GM23338 (cell line): ENCODE results near the gene EEF1AKMT4. TPM values are rescaled to one million over a fixed set of nuclear protein-coding genes. Genes with fewer than 3 reads are reported as not detected.

Source experiments
- ATAC-seq: fragments of 200-7000 bp; cut with Tn5 transposase; 3 replicates; pipeline ENCODE4 v1.9.1; 2020
- DNase-seq: peaks from one replicate; pipeline ENCODE4 v3.0.0-alpha.2; 2015; ENCODE audit warnings: low spot score
- H2AFZ ChIP-seq: fragments of 200-600 bp; sonication (generic); 2 replicates; pipeline ENCODE4 v1.8.0; 2016; ENCODE audit warnings: antibody characterized with exemption, mild to moderate bottlenecking, moderate library complexity
- H3F3A ChIP-seq: fragments of 200-600 bp; sonication (generic); replicated peaks from 2 replicates; pipeline ENCODE4 v1.8.0; 2017; ENCODE audit warnings: antibody characterized with exemption, mixed run types, low read depth
- H3K27ac ChIP-seq: fragments of 200-600 bp; sonication (generic); 2 replicates; pipeline ENCODE4 v1.6.1; 2016; ENCODE audit warnings: low read depth
- H3K27me3 ChIP-seq: fragments of 200-600 bp; sonication (generic); 2 replicates; pipeline ENCODE4 v1.8.0; 2016; ENCODE audit warnings: mild to moderate bottlenecking, mixed run types, moderate library complexity; ENCODE audit not compliant: insufficient read depth
- H3K36me3 ChIP-seq: fragments of 200-600 bp; sonication (generic); 2 replicates; pipeline ENCODE4 v1.8.0; 2016; ENCODE audit warnings: mild to moderate bottlenecking; ENCODE audit not compliant: insufficient read depth
- H3K4me1 ChIP-seq: fragments of 200-600 bp; sonication (generic); 2 replicates; pipeline ENCODE4 v1.8.0; 2016; ENCODE audit warnings: mild to moderate bottlenecking, moderate library complexity; ENCODE audit not compliant: insufficient read depth
- H3K4me2 ChIP-seq: fragments of 200-600 bp; sonication (generic); 2 replicates; pipeline ENCODE4 v1.7.1; 2017; ENCODE audit warnings: mixed run types
- H3K4me3 ChIP-seq: fragments of 200-600 bp; sonication (generic); 2 replicates; pipeline ENCODE4 v1.6.1; 2016; ENCODE audit warnings: mixed run types
- H3K79me2 ChIP-seq: fragments of 200-600 bp; sonication (generic); replicated peaks from 2 replicates; pipeline ENCODE4 v1.8.0; 2017; ENCODE audit warnings: mild to moderate bottlenecking; ENCODE audit not compliant: insufficient read depth
- H3K9me2 ChIP-seq: fragments of 200-600 bp; sonication (generic); 2 replicates; pipeline ENCODE4 v1.8.0; 2017; ENCODE audit not compliant: insufficient read depth
- H4K20me1 ChIP-seq: fragments of 200-600 bp; sonication (generic); replicated peaks from 2 replicates; pipeline ENCODE4 v1.8.0; 2017; ENCODE audit warnings: mild to moderate bottlenecking; ENCODE audit not compliant: insufficient read depth
- H3K27ac Mint-ChIP-seq: 2 replicates; pipeline ENCODE4 v1.8.0; 2020; ENCODE audit warnings: inconsistent platforms, mild to moderate bottlenecking, moderate library complexity, mixed read lengths
- H3K27me3 Mint-ChIP-seq: 3 replicates; pipeline ENCODE4 v1.8.0; 2022; ENCODE audit warnings: low read depth, mild to moderate bottlenecking, moderate library complexity, mixed read lengths, inconsistent platforms; ENCODE audit not compliant: insufficient read depth, poor library complexity
- H3K36me3 Mint-ChIP-seq: 3 replicates; pipeline ENCODE4 v1.8.0; 2021; ENCODE audit warnings: low read depth, mild to moderate bottlenecking, inconsistent platforms, moderate library complexity, mixed read lengths
- H3K4me1 Mint-ChIP-seq: 3 replicates; pipeline ENCODE4 v1.8.0; 2020; ENCODE audit warnings: mild to moderate bottlenecking, inconsistent platforms, mixed read lengths
- H3K4me3 Mint-ChIP-seq: 3 replicates; pipeline ENCODE4 v1.8.0; 2021; ENCODE audit warnings: moderate library complexity, mild to moderate bottlenecking, inconsistent platforms, mixed read lengths
- H3K9me3 Mint-ChIP-seq: 3 replicates; pipeline ENCODE4 v1.8.0; 2020; ENCODE audit warnings: moderate library complexity, mild to moderate bottlenecking, inconsistent platforms, mixed read lengths
- CREB1 ChIP-seq: fragments of 250-450 bp; sonication (Bioruptor Pico); IDR thresholded peaks from 2 replicates; pipeline ENCODE4 v1.5.0; 2020; ENCODE audit warnings: low read depth, mild to moderate bottlenecking, moderate library complexity
- EZH2 ChIP-seq: fragments of 200-600 bp; sonication (generic); IDR thresholded peaks from one replicate; pipeline ENCODE4 v1.8.0; 2017; ENCODE audit warnings: antibody characterized with exemption, mild to moderate bottlenecking, low read depth; ENCODE audit not compliant: unreplicated experiment
- EZH2phosphoT487 ChIP-seq: fragments of 200-600 bp; sonication (generic); IDR thresholded peaks from one replicate; pipeline ENCODE4 v1.8.1; 2018; ENCODE audit warnings: antibody characterized with exemption; ENCODE audit not compliant: unreplicated experiment
- JUNB ChIP-seq: IDR thresholded peaks from one replicate; pipeline ENCODE4 v1.6.1; 2016; ENCODE audit warnings: antibody characterized with exemption; ENCODE audit not compliant: unreplicated experiment
- NANOG ChIP-seq: IDR thresholded peaks from 2 replicates; pipeline ENCODE4 v1.6.1; 2016; ENCODE audit warnings: antibody characterized with exemption, borderline replicate concordance
- STAT1 ChIP-seq: IDR thresholded peaks from one replicate; pipeline ENCODE4 v1.6.1; 2016; ENCODE audit warnings: antibody characterized with exemption; ENCODE audit not compliant: unreplicated experiment
- ZNF331 ChIP-seq: fragments of 250-450 bp; sonication (Bioruptor Pico); IDR thresholded peaks from 2 replicates; pipeline ENCODE4 v1.5.0; 2020; ENCODE audit warnings: low read depth, mild to moderate bottlenecking, moderate library complexity
- ZNF462 ChIP-seq: fragments of 250-450 bp; sonication (Bioruptor Pico); IDR thresholded peaks from 2 replicates; pipeline ENCODE4 v1.5.0; 2020; ENCODE audit warnings: mild to moderate bottlenecking, moderate library complexity
- polyA plus RNA-seq: library from polyadenylated mRNA; unstranded; fragments of >200 nt; fragmentation: Nextera tagmentation; extraction: Ambion mirVana; gene quantifications from 2 replicates; pipeline ENCODE4 v1.2.1, GENCODE V29; 2016
- total RNA-seq: library from RNA; depleted of rRNA; stranded (reverse); fragments of >200 nt; shearing (Covaris generic); gene quantifications from 2 replicates; pipeline ENCODE4 v1.2.3, GENCODE V29; 2014

EEF1AKMT4 gene
- total and polyA plus RNA-seq, 2 experiments from 2014 or later: 12.9 to 14.3 TPM

- no peak for TF ChIP-seq JUNB
- no peak for TF ChIP-seq ZNF331
- no peak for TF ChIP-seq STAT1
- no peak for TF ChIP-seq CREB1 (CRISPR knock-in tag)
Measured at GRCh38 chr3:184230081-184230602, 19.3 kb upstream of the EEF1AKMT4 start (continued).

- H2AFZ ChIP-seq: peak overlapping the region; percentile 43; the same call in 1 of the 2 replicates
- H3K4me1 ChIP-seq: no peaks in the 10 kb centered on the region
- TF ChIP-seq EZH2: peak; percentile 85
- peak; percentile 11 for TF ChIP-seq EZH2phosphoT487
- TF ChIP-seq NANOG: no peak
- no peaks in the 10 kb centered on the region for H3K9me2 ChIP-seq
- Mint-ChIP-seq H3K27me3 (peaks cover 58% of the 10 kb centered on the region), H3K4me3 (peak overlapping the region; percentile 53), H3K4me1 (peaks cover 7% of the 10 kb centered on the region), H3K27ac (no peak overlapping the region), H3K36me3 (no peaks in the 10 kb centered on the region; the same call in 2 of the 3 replicates), H3K9me3 (no peaks in the 10 kb centered on the region; the same call in 2 of the 3 replicates)
- H4K20me1 ChIP-seq: 0 out of 2 replicates have a peak, but pooled peaks cover 6% of the 10 kb centered on the region
- no peak overlapping the region for H3K27ac ChIP-seq
- no peaks in the 10 kb centered on the region for H3F3A ChIP-seq
- no peaks in the 10 kb centered on the region for H3K79me2 ChIP-seq
- DNase-seq (peak; percentile 65), ATAC-seq (peak; percentile 18)
- no peaks in the 10 kb centered on the region for H3K36me3 ChIP-seq
- peak overlapping the region; percentile 63 for H3K4me3 ChIP-seq
- H3K4me2 ChIP-seq: peak overlapping the region; percentile 90
- H3K27me3 ChIP-seq: peaks cover 78% of the 10 kb centered on the region
Measured at GRCh38 chr3:184230603-184231528, 18.6 kb upstream of the EEF1AKMT4 start.

GRCh38 chr3:184231671-184232070, 17.8 kb upstream of the EEF1AKMT4 start:
- DNase-seq (no peak), ATAC-seq (no peak)
- 0 out of 2 replicates have a peak, but pooled peaks cover 6% of the 10 kb centered on the region for H4K20me1 ChIP-seq

More at GRCh38 chr3:184231671-184232070, 17.8 kb upstream of the EEF1AKMT4 start:
- TF ChIP-seq ZNF462 (CRISPR knock-in tag) (no peak), JUNB (no peak)
- Histone ChIP-seq H2AFZ (no peak overlapping the region), H3K4me2 (no peak overlapping the region), H3K9me2 (no peaks in the 10 kb centered on the region), H3K4me3 (no peak overlapping the region), H3F3A (no peaks in the 10 kb centered on the region), H3K27ac (no peak overlapping the region), H3K36me3 (no peaks in the 10 kb centered on the region), H3K27me3 (peaks cover 75% of the 10 kb centered on the region), H3K79me2 (no peaks in the 10 kb centered on the region), H3K4me1 (no peaks in the 10 kb centered on the region)
- peaks cover 58% of the 10 kb centered on the region for H3K27me3 Mint-ChIP-seq
- peaks cover 9% of the 10 kb centered on the region for H3K4me1 Mint-ChIP-seq
- H3K9me3 Mint-ChIP-seq: no peaks in the 10 kb centered on the region; the same call in 2 of the 3 replicates
- H3K36me3 Mint-ChIP-seq: no peaks in the 10 kb centered on the region; the same call in 2 of the 3 replicates
- peak overlapping the region; percentile 53; the same call in 2 of the 3 replicates for H3K4me3 Mint-ChIP-seq
- no peak overlapping the region for H3K27ac Mint-ChIP-seq
